ENCODE data around the gene CAPZA2. TPM values are rescaled to one million over a fixed set of nuclear protein-coding genes. Genes with fewer than 3 reads are reported as not detected.
A peak's percentile ranks its signal among the peaks of the same experiment; 100 is the strongest.
"Not testable (repeated sequence)": the region's sequence is repeated elsewhere in the genome, so short reads cannot be mapped to it uniquely, and the experiment has no call there.

Gene CAPZA2
- 83.3 and 95.1 TPM in 2 replicates for polyA plus RNA-seq (2014; cell fraction: cytosol; rRNA removed)
- 52.2 and 69.5 TPM in 2 replicates for polyA plus RNA-seq (2014; cell fraction: nucleus; rRNA removed)

DNA sequence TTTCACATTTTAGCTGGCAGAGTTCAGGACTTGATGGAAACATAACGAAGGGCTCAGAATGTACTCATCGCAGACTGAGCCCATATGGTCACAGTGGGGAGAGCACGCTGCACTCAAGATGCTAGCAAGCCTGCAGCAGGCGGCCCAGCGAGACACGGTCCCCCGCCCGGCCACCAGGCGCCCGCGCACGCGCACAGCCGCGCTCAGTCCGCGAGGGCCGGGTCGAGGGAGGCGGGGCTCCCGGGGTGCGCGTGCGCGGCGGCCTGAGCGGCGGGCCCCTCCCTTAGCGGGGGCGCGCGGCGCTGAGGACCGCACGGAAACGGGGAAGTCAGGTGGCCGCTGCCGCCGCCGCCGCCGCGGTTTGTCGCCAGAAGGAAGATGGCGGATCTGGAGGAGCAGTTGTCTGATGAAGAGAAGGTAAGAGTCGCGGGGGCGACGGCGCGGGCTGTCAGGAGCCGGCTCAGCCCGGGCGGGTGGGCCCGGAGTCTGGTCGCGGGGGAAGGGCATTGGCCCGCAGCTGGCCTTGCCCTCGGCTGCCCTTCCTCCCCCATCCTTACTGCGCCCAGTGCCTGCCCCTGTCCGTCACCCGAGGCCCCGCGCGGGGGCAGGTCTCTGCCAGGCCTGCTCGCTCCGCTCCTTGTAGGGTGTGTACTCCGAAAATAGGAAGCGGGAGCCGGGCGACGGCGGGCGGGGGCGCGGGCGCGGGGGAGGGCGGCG lies at the start of gene CAPZA2:
CAPZA2 (plus strand) TSS at position 354 of the 717 bp plus-strand sequence; CDS start at position 379, 25 bp downstream.
- DNase-seq (ENCODE audit: low spot score), result peak; percentile 89

DNA sequence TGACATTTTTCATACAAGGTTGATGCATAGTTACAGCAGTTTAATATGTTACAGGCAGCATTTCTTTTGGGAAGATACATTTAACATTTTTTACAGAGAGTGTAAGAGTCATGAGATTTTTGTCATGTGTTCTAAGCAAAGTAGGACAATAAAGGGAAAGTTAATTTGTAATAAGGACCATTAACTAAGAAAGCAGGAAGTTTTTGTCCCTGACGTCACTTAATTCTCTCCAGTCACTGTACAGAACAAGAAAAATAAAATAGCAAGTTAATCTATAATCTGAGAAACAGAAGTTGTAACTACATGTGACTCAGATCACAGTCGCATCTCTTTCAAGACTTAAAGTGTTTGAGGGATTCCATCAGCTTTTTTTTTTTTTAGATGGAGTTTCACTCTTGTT lies 49.5 kb upstream of the CAPZA2 start:
- no peak for DNase-seq (ENCODE audit: low spot score)

DNA sequence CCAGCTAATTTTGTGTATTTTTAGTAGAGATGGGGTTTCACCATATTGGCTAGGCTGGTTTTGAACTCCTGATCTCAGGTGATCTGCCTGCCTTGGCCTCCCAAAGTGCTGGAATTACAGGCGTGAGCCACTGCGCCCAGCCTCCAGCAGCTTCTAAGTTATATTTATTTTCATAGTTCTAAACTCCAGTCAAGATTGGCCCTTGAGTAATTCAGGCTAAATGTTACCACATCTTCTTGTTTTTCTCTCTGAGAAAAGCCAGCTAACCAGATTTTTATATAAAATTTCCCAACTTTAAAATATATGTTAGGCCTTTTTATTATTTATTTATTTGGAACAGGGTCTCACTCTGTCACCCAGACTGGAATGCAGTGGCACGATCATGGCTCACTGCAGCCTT lies 49.0 kb upstream of the CAPZA2 start:
- DNase-seq (ENCODE audit: low spot score), result not testable (repeated sequence)

GRCh38 chr7:116815041-116815440 lies 47.3 kb upstream of the CAPZA2 start:
- DNase-seq (ENCODE audit: low spot score), result no peak

DNA sequence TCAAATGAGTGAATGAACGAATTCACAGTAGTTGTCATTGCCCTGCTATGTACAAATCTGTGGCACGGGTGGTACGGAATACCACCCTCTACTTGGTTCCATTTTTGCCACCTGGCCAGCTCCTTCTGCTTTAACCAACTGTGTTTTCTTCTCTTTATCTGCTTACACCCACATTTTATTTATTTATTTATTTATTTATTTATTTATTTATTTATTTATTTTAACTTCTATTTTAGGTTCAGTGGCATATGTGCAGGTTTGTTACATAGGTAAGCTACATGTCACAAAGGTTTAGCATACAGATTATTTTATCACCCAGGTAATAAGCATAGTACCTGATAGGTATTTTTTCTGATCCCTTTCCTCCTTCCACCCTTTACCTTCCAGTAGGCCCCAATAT lies 42.2 kb upstream of the CAPZA2 start:
- no peak for DNase-seq (ENCODE audit: low spot score)

DNA sequence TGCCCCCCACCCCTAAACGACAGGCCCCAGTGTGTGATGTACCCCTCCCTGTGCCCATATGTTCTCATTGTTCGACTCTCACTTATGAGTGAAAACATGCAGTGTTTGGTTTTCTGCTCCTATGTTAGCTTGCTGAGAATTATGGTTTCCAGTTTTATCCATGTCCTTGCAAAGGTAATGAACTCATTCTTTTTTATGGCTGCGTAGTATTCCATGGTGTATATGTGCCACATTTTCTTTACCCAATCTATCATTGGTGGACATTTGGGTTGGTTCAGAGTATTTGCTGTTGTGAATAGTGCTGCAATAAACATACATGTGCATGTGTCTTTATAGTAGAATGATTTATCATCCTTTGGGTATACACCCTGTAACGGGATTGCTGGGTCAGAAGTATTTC lies 40.7 kb upstream of the CAPZA2 start:
- not testable (repeated sequence) for DNase-seq (ENCODE audit: low spot score)

- no peak for DNase-seq (ENCODE audit: low spot score)
Measured at GRCh38 chr7:116824449-116824848, 37.9 kb upstream of the CAPZA2 start.

- DNase-seq (ENCODE audit: low spot score), result no peak
Measured at GRCh38 chr7:116828281-116828680, 34.1 kb upstream of the CAPZA2 start.

DNA sequence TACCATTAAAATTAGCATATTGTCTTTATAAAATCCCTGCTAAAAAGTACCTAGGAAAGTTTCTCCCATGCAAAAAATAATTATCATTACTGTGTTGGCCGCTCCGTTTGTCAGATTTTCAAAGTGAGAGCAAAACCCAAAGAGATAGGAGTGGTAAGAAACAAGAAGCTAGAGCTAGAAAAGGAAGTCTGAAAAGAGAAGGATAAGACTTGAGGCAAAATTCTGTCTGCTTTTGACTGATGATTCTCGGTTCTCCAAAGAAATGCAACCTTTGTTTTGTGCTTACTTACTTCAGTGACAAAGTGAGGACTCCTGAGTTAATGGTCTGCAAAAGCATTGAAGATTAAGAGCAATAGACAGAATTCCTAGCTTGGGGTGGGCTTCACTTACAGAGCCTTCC lies 33.3 kb upstream of the CAPZA2 start:
- DNase-seq (ENCODE audit: low spot score), result no peak

GRCh38 chr7:116829493-116829892 lies 32.9 kb upstream of the CAPZA2 start:
- DNase-seq (ENCODE audit: low spot score), result no peak

GRCh38 chr7:116832692-116833091 lies 29.7 kb upstream of the CAPZA2 start:
- no peak for DNase-seq (ENCODE audit: low spot score)

GRCh38 chr7:116834815-116835504 lies 27.4 kb upstream of the CAPZA2 start:
- no peak for DNase-seq (ENCODE audit: low spot score)

GRCh38 chr7:116836048-116836447 lies 26.3 kb upstream of the CAPZA2 start:
- DNase-seq (ENCODE audit: low spot score), result no peak

GRCh38 chr7:116836911-116837310 lies 25.5 kb upstream of the CAPZA2 start:
- no peak for DNase-seq (ENCODE audit: low spot score)

- no peak for DNase-seq (ENCODE audit: low spot score)
Measured at GRCh38 chr7:116837586-116837985, 24.8 kb upstream of the CAPZA2 start.

DNA sequence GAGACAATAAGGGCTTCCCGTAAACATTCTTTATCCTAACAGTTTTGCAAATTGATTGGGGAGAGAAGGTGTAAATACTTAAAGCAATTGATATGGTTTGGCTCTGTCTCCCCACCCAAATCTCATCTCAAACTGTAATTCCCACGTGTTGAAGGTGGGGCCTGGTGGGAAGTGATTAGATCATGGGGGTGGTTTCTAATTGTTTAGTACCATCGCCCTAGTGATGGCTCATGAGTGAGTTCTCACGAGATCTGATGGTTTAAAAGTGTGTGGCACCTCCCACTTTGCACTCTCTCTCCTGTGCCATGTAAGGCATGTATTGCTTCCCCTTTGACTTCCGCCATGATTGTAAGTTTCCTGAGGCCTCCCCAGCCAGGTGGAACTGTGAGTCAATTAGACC lies 22.1 kb upstream of the CAPZA2 start:
- no peak for DNase-seq (ENCODE audit: low spot score)

DNA sequence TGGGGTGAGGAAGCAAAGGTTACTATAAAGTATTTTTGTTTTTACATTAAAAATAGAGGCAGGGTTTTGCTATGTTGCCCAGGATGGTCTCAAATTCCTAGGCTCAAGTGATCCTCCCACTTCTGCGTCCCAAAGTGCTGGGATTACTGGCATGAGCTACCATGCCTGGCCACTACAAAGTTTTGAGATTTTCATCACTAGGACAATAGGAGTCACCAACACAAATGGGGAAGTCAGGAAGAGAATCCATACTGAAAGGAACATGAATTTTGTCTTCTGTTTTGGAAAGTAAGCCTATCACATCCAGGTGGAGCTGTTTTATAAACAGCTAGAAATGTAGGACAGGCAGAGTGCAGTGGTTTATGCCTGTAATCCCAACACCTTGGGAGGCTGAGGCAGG lies 20.0 kb upstream of the CAPZA2 start:
- DNase-seq (ENCODE audit: low spot score), result no peak

DNA sequence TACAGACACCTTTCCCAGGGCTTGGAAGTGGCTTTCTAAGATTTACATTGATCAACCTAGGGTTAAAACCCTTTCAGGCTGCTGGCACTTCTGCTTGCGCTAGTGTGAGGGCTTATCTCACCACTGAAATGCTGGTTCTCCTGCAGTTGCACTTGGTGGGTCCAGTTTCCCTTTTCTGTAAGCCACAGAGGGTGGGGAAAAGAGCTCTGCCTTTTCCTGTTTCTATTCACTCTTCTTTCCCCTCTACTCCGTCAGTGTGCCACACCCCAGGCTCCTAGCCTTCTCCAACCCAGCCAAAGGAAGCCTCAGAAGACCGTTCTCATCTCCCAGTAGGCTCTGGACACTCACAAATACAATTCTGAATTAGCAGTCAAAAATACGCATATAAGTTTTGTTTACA lies 19.0 kb upstream of the CAPZA2 start:
- DNase-seq (ENCODE audit: low spot score), result no peak

GRCh38 chr7:116851175-116851574 lies 11.2 kb upstream of the CAPZA2 start:
- DNase-seq (ENCODE audit: low spot score), result no peak

GRCh38 chr7:116851671-116852070 lies 10.7 kb upstream of the CAPZA2 start:
- no peak for DNase-seq (ENCODE audit: low spot score)

DNA sequence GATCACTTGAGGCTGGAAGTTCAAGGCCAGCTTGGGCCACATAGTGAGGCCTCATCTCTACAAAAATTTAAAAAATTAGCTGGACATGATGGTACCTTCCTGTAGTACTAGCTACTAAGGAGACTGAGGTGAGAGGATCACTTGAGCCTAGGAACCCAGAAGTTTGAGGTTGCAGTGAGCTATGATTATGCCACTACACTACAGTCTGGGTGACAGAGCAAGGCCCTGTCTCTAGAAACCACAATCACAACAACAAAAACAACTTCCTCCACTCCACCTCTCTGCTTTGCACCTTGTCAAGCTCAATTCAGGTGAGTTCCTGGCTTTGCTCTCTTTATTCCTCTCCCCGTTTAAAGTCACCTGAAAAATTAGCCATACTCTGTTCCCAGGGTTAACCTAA lies 8.3 kb upstream of the CAPZA2 start:
- DNase-seq (ENCODE audit: low spot score), result no peak

DNA sequence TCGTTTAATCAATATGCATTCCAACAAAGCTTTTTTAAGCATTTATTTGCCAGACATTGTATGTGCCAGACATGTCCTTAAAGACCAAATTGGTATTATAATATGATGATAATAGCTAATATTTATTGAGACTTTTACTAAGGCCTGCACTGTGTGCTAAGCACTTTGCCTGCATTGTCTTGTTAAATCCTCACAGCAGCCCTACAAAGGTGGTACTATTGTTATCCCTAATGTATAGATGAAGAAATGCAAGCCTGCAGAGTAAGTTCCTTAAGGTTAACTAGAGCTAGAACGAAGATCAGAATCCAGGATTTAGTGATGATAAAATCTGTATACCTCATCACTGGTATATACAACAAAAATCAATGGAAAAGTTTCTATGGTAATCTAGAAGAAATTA lies 5.3 kb upstream of the CAPZA2 start:
- DNase-seq (ENCODE audit: low spot score), result no peak

GRCh38 chr7:116859323-116859722 lies 3.1 kb upstream of the CAPZA2 start:
- DNase-seq (ENCODE audit: low spot score), result no peak
